Trophoblast cell (in vitro differentiated cells and primary cell): ENCODE measurements around the gene ENOSF1.

Source experiments
- DNase-seq, 2 donors: peaks; one replicate each; pipeline ENCODE4 v3.0.0-alpha.2; 2016
- H2AFZ ChIP-seq: 2 replicates; pipeline ENCODE4 v1.6.1; 2013; ENCODE audit warnings: low read length, moderate library complexity, mild to moderate bottlenecking; ENCODE audit not compliant: insufficient read depth, poor library complexity
- H2AK5ac ChIP-seq: 2 replicates; pipeline ENCODE4 v1.6.1; 2013; ENCODE audit warnings: mild to moderate bottlenecking, low read length
- H2BK120ac ChIP-seq: 2 replicates; pipeline ENCODE4 v1.6.1; 2013; ENCODE audit warnings: low read length, mild to moderate bottlenecking, moderate library complexity; ENCODE audit not compliant: insufficient read depth, poor library complexity
- H2BK12ac ChIP-seq: 2 replicates; pipeline ENCODE4 v1.6.1; 2013; ENCODE audit warnings: mild to moderate bottlenecking, low read length, moderate library complexity
- H2BK5ac ChIP-seq: 2 replicates; pipeline ENCODE4 v1.6.1; 2013; ENCODE audit warnings: low read length, low read depth, moderate library complexity, mild to moderate bottlenecking; ENCODE audit not compliant: poor library complexity
- H3K14ac ChIP-seq: 2 replicates; pipeline ENCODE4 v1.6.1; 2013; ENCODE audit warnings: mild to moderate bottlenecking, low read length
- H3K18ac ChIP-seq: 2 replicates; pipeline ENCODE4 v1.6.1; 2013; ENCODE audit warnings: mild to moderate bottlenecking, low read length
- H3K23ac ChIP-seq: 2 replicates; pipeline ENCODE4 v1.6.1; 2013; ENCODE audit warnings: low read length
- H3K27ac ChIP-seq: 2 replicates; pipeline ENCODE4 v1.5.1; 2013; ENCODE audit warnings: low read depth, mild to moderate bottlenecking, inconsistent platforms, low read length, moderate library complexity
- H3K27me3 ChIP-seq: 2 replicates; pipeline ENCODE4 v1.6.1; 2013; ENCODE audit warnings: inconsistent platforms, mild to moderate bottlenecking, low read length, moderate library complexity; ENCODE audit not compliant: insufficient read depth
- H3K36me3 ChIP-seq, 2 experiments: 1 replicate in 1 of 2; 2 replicates in 1 of 2; pipeline ENCODE4 v1.6.1; 2013; ENCODE audit warnings: low read length in 2 of 2, mild to moderate bottlenecking in 2 of 2, moderate library complexity in 1 of 2; ENCODE audit not compliant: insufficient read depth in 2 of 2, control insufficient read depth in 1 of 2
- H3K4ac ChIP-seq: 2 replicates; pipeline ENCODE4 v1.6.1; 2013; ENCODE audit warnings: low read depth, mild to moderate bottlenecking, low read length, moderate library complexity
- H3K4me1 ChIP-seq, 2 experiments: 1 replicate in 1 of 2; 2 replicates in 1 of 2; pipeline ENCODE4 v1.6.1; 2013; ENCODE audit warnings: low read length in 2 of 2, mild to moderate bottlenecking in 2 of 2, moderate library complexity in 1 of 2; ENCODE audit not compliant: insufficient read depth in 2 of 2, control insufficient read depth in 1 of 2
- H3K4me2 ChIP-seq: 2 replicates; pipeline ENCODE4 v1.6.1; 2013; ENCODE audit warnings: inconsistent platforms, mild to moderate bottlenecking, low read length, moderate library complexity
- H3K4me3 ChIP-seq: 2 replicates; pipeline ENCODE4 v1.5.1; 2013; ENCODE audit warnings: mild to moderate bottlenecking, low read depth, low read length, inconsistent platforms
- H3K79me1 ChIP-seq: one replicate; pipeline ENCODE4 v1.6.1; 2013; ENCODE audit warnings: low read length
- H3K79me2 ChIP-seq: 2 replicates; pipeline ENCODE4 v1.6.1; 2013; ENCODE audit warnings: low read length, mild to moderate bottlenecking; ENCODE audit not compliant: control insufficient read depth, insufficient read depth, poor library complexity
- H3K9ac ChIP-seq: 2 replicates; pipeline ENCODE4 v1.6.1; 2013; ENCODE audit warnings: mild to moderate bottlenecking, low read length
- H3K9me3 ChIP-seq: 2 replicates; pipeline ENCODE4 v1.6.1; 2013; ENCODE audit warnings: low read depth, mild to moderate bottlenecking, control low read depth, inconsistent platforms, low read length; ENCODE audit not compliant: insufficient read depth
- H4K12ac ChIP-seq: 2 replicates; pipeline ENCODE4 v1.6.1; 2013; ENCODE audit warnings: low read depth, mild to moderate bottlenecking, low read length, moderate library complexity
- H4K8ac ChIP-seq: 2 replicates; pipeline ENCODE4 v1.6.1; 2013; ENCODE audit warnings: low read depth, mild to moderate bottlenecking, low read length, moderate library complexity
- H4K91ac ChIP-seq: one replicate; pipeline ENCODE4 v1.6.1; 2013; ENCODE audit warnings: low read depth, mild to moderate bottlenecking, low read length, moderate library complexity
- WGBS: extraction: QIAGEN DNeasy Blood & Tissue Kit; methylation state at CpG from one replicate; pipeline ENCODE4 v1.1.7; 2013; ENCODE audit warnings: missing lambda C conversion rate; ENCODE audit not compliant: insufficient read length, insufficient coverage; ENCODE audit errors: extremely low coverage; 5-methylcytosine and 5-hydroxymethylcytosine counted together

The ENOSF1 gene

DNA sequence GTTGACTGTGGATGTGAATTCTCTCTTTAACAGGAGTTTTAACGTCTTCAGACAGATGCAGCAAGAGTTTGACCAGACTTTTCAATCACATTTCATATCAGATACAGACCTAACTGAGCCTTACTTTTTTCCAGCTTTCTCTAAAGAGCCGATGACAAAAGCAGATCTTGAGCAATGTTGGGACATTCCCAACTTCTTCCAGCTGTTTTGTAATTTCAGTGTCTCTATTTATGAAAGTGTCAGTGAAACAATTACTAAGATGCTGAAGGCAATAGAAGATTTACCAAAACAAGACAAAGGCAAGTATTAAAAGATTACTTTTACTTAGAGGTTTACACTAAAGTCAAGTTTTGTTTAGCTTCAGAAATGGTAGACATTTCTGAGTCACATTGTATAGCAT, 85.2 kb downstream of the ENOSF1 start:
- H3K4me3 ChIP-seq, result no peak overlapping the region
- H4K12ac ChIP-seq, result no peak overlapping the region
- no peak overlapping the region for H3K18ac ChIP-seq
- no peak overlapping the region for H2AFZ ChIP-seq
- no peaks in the 10 kb centered on the region for H3K79me1 ChIP-seq
- no peak overlapping the region for H3K4me2 ChIP-seq
- no peak overlapping the region for H3K27ac ChIP-seq
- no peaks in the 10 kb centered on the region for H3K79me2 ChIP-seq
- no peak overlapping the region for H2AK5ac ChIP-seq
- H3K4ac ChIP-seq, result no peak overlapping the region
- no CpG with 5 or more reads among the region's 2 CpGs for WGBS
- H3K27me3 ChIP-seq, result no peaks in the 10 kb centered on the region
- no peak overlapping the region for H2BK5ac ChIP-seq
- H4K91ac ChIP-seq, result no peak overlapping the region
- H2BK12ac ChIP-seq, result no peak overlapping the region
- H3K23ac ChIP-seq, result no peak overlapping the region
- H2BK120ac ChIP-seq, result no peak overlapping the region
- no peak for DNase-seq
- H3K9me3 ChIP-seq, result no peaks in the 10 kb centered on the region
- no peaks in the 10 kb centered on the region for H3K36me3 ChIP-seq
- H3K9ac ChIP-seq, result no peak overlapping the region
- H4K8ac ChIP-seq, result no peak overlapping the region
- no peak overlapping the region for H3K14ac ChIP-seq
- no peaks in the 10 kb centered on the region for H3K4me1 ChIP-seq

DNA sequence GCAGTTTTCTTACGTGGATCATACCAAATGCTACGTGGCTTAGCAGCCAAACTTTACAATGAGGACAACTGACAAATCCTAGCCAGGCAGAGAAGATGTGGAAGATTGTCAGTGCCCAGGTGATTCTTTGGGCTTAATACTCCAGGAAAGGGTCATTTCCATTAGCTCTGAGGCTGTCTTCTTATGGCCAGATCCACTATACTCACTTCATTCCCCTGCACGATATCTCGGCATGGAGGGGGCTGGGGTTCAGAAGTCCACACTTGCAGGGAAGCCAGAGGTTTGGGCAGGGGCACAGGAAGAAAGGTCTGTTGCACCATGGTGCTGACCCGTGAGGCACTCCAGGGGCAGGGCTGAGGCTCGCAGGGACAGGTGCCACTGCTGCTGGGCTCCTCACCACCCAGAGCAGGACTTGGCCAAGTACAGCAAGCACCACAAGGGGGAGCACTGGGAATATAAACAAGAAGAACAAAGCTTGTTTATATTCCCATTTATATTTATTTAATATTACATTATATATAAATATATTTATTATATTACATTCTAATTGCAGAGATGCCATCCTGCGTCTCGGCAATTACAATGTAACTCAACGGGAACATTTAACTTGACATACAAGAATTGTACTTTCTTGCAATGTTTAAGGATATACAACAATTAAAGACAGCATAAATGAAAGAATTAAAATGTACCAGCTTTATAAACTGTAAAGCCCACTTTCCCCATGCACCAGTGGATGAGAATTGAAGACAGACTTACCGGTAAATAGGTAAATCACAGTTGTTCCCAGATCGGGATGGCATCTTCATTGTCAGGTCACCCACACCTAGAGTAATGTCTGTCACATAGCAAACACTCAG, 88.4 kb downstream of the ENOSF1 start:
- no peak overlapping the region for H4K91ac ChIP-seq
- H3K14ac ChIP-seq, result no peak overlapping the region
- no peak overlapping the region for H4K12ac ChIP-seq
- DNase-seq, result peak; percentile 48 to 79
- H4K8ac ChIP-seq, result no peak overlapping the region
- no peak overlapping the region for H2AFZ ChIP-seq
- no peak overlapping the region for H2BK120ac ChIP-seq
- H3K4me3 ChIP-seq, result no peak overlapping the region
- no peak overlapping the region for H3K9ac ChIP-seq
- no peak overlapping the region for H2BK12ac ChIP-seq
- no peak overlapping the region for H3K4ac ChIP-seq
- H3K9me3 ChIP-seq, result no peaks in the 10 kb centered on the region
- no peak overlapping the region for H3K27ac ChIP-seq
- H3K18ac ChIP-seq, result no peak overlapping the region
- no peaks in the 10 kb centered on the region for H3K79me1 ChIP-seq
- H3K4me1 ChIP-seq, result no peaks in the 10 kb centered on the region
- no peak overlapping the region for H3K23ac ChIP-seq
- no peaks in the 10 kb centered on the region for H3K36me3 ChIP-seq
- no peak overlapping the region for H2BK5ac ChIP-seq
- H3K27me3 ChIP-seq, result no peaks in the 10 kb centered on the region
- no peak overlapping the region for H3K4me2 ChIP-seq
- H3K79me2 ChIP-seq, result no peaks in the 10 kb centered on the region
- no CpG with 5 or more reads among the region's 11 CpGs for WGBS
- H2AK5ac ChIP-seq, result no peak overlapping the region

DNA sequence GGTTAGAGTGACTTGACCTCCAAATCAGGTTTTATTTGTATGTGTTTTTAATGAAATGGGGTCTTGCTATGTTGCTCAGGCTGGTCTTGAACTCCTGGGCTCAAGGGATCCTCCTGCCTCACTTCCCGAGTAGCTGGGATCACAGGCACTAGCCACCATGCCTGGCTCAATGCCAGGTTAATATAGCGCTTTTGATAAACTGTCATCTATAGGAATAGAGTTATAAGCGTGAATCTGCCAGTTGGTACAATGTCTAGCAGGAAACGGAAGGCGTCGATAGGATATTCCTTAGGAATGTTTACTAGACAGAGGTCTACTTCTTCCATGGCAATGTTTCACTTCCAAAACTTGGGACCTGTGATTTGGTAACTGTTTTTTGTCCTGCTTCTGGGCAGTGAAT, 90.1 kb downstream of the ENOSF1 start:
- H3K79me1 ChIP-seq, result no peaks in the 10 kb centered on the region
- no CpG with 5 or more reads among the region's 6 CpGs for WGBS

DNA sequence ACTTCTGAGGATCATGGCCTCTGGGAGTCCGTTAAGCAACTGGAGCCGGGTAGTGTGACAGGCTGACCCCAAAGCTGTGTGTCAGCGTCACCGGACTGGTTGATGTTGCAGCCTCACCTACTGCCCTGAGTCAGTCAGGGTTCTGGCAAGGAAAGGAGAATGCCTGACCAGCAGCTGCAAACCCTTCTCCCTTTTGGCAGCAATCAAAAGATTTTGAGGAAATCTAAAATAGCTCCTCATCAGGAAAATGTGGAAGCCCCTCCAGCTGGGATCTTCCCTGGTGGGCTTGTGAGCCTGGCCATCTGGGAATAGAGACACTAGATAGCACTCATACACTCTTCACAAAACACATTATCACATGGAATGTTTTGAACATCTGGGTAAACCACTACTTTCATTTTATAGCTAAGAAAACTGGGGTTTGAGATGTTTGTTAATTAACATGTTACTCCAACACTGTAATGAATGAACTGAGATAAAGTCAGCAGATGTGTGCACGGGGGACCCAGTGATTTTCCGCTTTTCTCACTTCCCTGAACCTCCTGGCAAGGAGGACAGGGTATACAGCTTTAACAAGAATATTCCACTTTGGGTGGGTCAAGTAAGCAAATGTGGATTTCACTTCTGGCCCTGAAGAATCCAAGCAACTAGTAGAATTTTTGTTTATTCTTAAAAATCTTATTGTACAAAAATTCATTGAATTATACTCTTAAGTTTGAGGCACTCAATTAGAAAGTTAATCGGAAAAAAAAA, 91.0 kb downstream of the ENOSF1 start:
- Histone ChIP-seq H3K27ac (no peak overlapping the region), H4K12ac (no peak overlapping the region), H3K4me1 (no peaks in the 10 kb centered on the region), H3K4me3 (no peak overlapping the region), H2BK12ac (no peak overlapping the region), H3K14ac (no peak overlapping the region), H4K91ac (no peak overlapping the region), H3K79me1 (no peaks in the 10 kb centered on the region), H3K4ac (no peak overlapping the region), H3K4me2 (no peak overlapping the region), H2AFZ (no peak overlapping the region), H3K36me3 (no peaks in the 10 kb centered on the region), H3K9me3 (no peaks in the 10 kb centered on the region), H2BK5ac (no peak overlapping the region), H4K8ac (no peak overlapping the region), H2BK120ac (no peak overlapping the region), H3K23ac (no peak overlapping the region), H3K27me3 (no peaks in the 10 kb centered on the region), H2AK5ac (no peak overlapping the region), H3K18ac (no peak overlapping the region), H3K79me2 (no peaks in the 10 kb centered on the region), H3K9ac (no peak overlapping the region)
- DNase-seq, result no peak
- no CpG with 5 or more reads among the region's 7 CpGs for WGBS

More for the DNA sequence above, 90.1 kb downstream of the ENOSF1 start:
- Histone ChIP-seq H3K27ac (no peak overlapping the region), H3K36me3 (no peaks in the 10 kb centered on the region), H3K14ac (no peak overlapping the region), H2AK5ac (no peak overlapping the region), H3K18ac (no peak overlapping the region), H2BK12ac (no peak overlapping the region), H3K79me2 (no peaks in the 10 kb centered on the region), H2BK5ac (no peak overlapping the region), H4K8ac (no peak overlapping the region), H3K9me3 (no peaks in the 10 kb centered on the region), H3K9ac (no peak overlapping the region), H3K4me2 (no peak overlapping the region), H2BK120ac (no peak overlapping the region), H3K27me3 (no peaks in the 10 kb centered on the region), H4K12ac (no peak overlapping the region), H3K4me3 (no peak overlapping the region), H4K91ac (no peak overlapping the region), H3K4ac (no peak overlapping the region), H3K4me1 (no peaks in the 10 kb centered on the region), H3K23ac (no peak overlapping the region), H2AFZ (no peak overlapping the region)
- DNase-seq, result no peak
